Testis (tissue), 2 donors: Measurements from ENCODE around the gene CAMTA2.

Source experiments
- POLR2A ChIP-seq: fragments of 450-650 bp; IDR thresholded peaks from one replicate; pipeline ENCODE4 v1.6.1; 2017; ENCODE audit warnings: antibody characterized with exemption, mild to moderate bottlenecking, moderate library complexity
- TF ChIP-seq, protein P1 (sequence below), 3 experiments: fragments of 450-650 bp in 2 of 3; fragments of 200-600 bp in 1 of 3; sonication (generic) in 1 of 3; IDR thresholded peaks; one replicate each; pipeline ENCODE4 v1.5.1; 2016 to 2019; ENCODE audit warnings: antibody characterized with exemption in 3 of 3, mild to moderate bottlenecking in 2 of 3, moderate library complexity in 1 of 3

DNA sequence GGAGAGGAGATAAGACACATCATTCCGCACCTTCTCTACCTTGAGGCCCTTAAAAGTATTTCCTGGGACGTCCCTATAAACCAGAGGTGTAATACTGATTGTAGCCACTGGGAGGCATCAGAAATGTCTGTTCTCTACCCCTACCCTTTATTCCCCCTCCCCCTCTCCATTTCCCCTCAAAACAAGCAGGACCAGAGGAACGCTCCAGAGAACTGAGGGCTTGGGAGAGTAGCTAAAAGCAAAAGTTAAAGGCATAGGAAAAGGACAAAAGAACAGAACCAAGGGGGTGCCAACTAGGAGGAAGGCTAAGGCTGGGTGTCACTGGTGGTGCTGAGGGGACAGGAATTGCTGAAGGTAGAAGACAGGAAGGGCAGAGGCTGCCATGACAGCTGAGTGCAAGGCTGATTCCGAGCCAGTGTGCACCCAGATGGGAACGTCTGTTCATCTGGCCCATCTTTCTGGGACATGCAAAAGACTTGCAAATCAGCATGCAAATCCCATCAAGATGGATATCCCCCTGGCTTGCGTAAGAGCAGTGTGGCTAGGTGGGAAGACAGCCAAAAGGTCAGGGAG lies 6.7 kb downstream of the CAMTA2 start:
- TF ChIP-seq, protein P1, sequence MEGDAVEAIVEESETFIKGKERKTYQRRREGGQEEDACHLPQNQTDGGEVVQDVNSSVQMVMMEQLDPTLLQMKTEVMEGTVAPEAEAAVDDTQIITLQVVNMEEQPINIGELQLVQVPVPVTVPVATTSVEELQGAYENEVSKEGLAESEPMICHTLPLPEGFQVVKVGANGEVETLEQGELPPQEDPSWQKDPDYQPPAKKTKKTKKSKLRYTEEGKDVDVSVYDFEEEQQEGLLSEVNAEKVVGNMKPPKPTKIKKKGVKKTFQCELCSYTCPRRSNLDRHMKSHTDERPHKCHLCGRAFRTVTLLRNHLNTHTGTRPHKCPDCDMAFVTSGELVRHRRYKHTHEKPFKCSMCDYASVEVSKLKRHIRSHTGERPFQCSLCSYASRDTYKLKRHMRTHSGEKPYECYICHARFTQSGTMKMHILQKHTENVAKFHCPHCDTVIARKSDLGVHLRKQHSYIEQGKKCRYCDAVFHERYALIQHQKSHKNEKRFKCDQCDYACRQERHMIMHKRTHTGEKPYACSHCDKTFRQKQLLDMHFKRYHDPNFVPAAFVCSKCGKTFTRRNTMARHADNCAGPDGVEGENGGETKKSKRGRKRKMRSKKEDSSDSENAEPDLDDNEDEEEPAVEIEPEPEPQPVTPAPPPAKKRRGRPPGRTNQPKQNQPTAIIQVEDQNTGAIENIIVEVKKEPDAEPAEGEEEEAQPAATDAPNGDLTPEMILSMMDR (IDR thresholded peaks at IDR 0.05) = peak; percentile 64 to 84 (median 65)
- no peak for TF ChIP-seq POLR2A
